Uterus (tissue), 4 donors: Measurements from ENCODE around the gene SUCLA2. TPM values are rescaled to one million over a fixed set of nuclear protein-coding genes. Genes with fewer than 3 reads are reported as not detected.

Experiments used
- DNase-seq, 2 donors: peaks; one replicate each; pipeline ENCODE4 v3.0.0-alpha.2; 2019 to 2020
- H3K27ac ChIP-seq, 2 donors: fragments of 200-600 bp; sonication (generic); 1 replicate in 1 of 2; 2 replicates in 1 of 2; pipeline ENCODE4 v1.5.1; 2016 to 2018
- H3K27me3 ChIP-seq, 2 donors: fragments of 200-600 bp; sonication (generic); one replicate each; pipeline ENCODE4 v1.5.1; 2018 to 2019; ENCODE audit warnings: control low read depth in 1 of 2
- H3K36me3 ChIP-seq, 2 donors: fragments of 200-600 bp; sonication (generic); one replicate each; pipeline ENCODE4 v1.5.1; 2019; ENCODE audit warnings: control low read depth in 1 of 2
- H3K4me1 ChIP-seq, 2 donors: fragments of 200-600 bp; sonication (generic); one replicate each; pipeline ENCODE4 v1.5.1; 2018 to 2019; ENCODE audit warnings: control low read depth in 1 of 2
- H3K4me3 ChIP-seq, 2 donors: fragments of 200-600 bp; sonication (generic); 1 replicate in 1 of 2; 2 replicates in 1 of 2; pipeline ENCODE4 v1.5.1; 2018 to 2019; ENCODE audit warnings: mild to moderate bottlenecking in 1 of 2
- H3K9me3 ChIP-seq, 2 donors: fragments of 200-600 bp; sonication (generic); one replicate each; pipeline ENCODE4 v1.5.1; 2019; ENCODE audit warnings: control low read depth in 1 of 2
- POLR2A ChIP-seq, 2 donors: fragments of 450-650 bp; IDR thresholded peaks; one replicate each; pipeline ENCODE4 v1.6.1; 2016; ENCODE audit warnings: antibody characterized with exemption in 2 of 2, mild to moderate bottlenecking in 1 of 2, moderate library complexity in 1 of 2
- intact Hi-C: fragments of 100-400 bp; cut with DNase I; formaldehyde crosslinking; loops from one replicate; pipeline ENCODE4 v1.15.1; 2023; ENCODE audit warnings: low total_unique reads
- total RNA-seq, 4 donors: library from RNA; depleted of rRNA in 3 of 4; stranded (reverse); fragments of >200 nt in 3 of 4; gene quantifications; one replicate each; pipeline versions ENCODE4 v1.1.0 to v1.2.4, GENCODE V29; 2014 to 2023
- TF ChIP-seq, protein P1 (sequence below), 4 experiments: fragments of 200-600 bp in 2 of 4; fragments of 450-650 bp in 2 of 4; sonication (generic) in 2 of 4; IDR thresholded peaks; one replicate each; pipeline ENCODE4 v1.5.1; 2016 to 2019; ENCODE audit warnings: antibody characterized with exemption in 4 of 4, mild to moderate bottlenecking in 2 of 4, moderate library complexity in 1 of 4
- donor health status: DM: yes; HTN: yes; CAD: no.

SUCLA2 gene
- total RNA-seq, 4 donors from 2014 or later, result 19.7 to 96.0 (median 43.5) TPM

DNA sequence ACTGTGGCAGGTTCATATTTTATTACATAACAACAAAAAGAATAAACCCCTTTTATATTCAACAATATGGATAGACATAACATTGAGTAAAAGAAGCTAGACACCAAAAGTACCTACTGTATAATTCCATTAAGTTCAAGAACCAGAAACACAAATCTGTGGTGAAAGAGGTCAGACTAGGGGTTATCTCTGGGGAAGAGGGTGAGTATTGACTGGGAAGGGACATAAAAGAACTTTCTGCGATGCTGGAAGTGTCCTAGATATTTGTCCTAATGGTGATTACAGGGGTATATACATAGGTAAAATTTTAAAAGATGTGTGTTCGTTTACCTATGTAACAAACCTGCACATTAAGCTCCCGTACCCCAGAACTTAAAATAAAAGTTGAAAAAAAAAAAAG, 103.0 kb downstream of the SUCLA2 start:
- intact Hi-C loops, result no loop called here
- no peaks in the 10 kb centered on the region for H3K27me3 ChIP-seq
- no peaks in the 10 kb centered on the region for H3K9me3 ChIP-seq
- no peaks in the 10 kb centered on the region for H3K4me1 ChIP-seq
- no peak for TF ChIP-seq POLR2A (IDR thresholded peaks at IDR 0.05)
- TF ChIP-seq, protein P1, sequence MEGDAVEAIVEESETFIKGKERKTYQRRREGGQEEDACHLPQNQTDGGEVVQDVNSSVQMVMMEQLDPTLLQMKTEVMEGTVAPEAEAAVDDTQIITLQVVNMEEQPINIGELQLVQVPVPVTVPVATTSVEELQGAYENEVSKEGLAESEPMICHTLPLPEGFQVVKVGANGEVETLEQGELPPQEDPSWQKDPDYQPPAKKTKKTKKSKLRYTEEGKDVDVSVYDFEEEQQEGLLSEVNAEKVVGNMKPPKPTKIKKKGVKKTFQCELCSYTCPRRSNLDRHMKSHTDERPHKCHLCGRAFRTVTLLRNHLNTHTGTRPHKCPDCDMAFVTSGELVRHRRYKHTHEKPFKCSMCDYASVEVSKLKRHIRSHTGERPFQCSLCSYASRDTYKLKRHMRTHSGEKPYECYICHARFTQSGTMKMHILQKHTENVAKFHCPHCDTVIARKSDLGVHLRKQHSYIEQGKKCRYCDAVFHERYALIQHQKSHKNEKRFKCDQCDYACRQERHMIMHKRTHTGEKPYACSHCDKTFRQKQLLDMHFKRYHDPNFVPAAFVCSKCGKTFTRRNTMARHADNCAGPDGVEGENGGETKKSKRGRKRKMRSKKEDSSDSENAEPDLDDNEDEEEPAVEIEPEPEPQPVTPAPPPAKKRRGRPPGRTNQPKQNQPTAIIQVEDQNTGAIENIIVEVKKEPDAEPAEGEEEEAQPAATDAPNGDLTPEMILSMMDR (IDR thresholded peaks at IDR 0.05), result no peak
- no peak overlapping the region for H3K4me3 ChIP-seq
- H3K36me3 ChIP-seq, result no peaks in the 10 kb centered on the region
- no peak for DNase-seq
- no peak overlapping the region for H3K27ac ChIP-seq

DNA sequence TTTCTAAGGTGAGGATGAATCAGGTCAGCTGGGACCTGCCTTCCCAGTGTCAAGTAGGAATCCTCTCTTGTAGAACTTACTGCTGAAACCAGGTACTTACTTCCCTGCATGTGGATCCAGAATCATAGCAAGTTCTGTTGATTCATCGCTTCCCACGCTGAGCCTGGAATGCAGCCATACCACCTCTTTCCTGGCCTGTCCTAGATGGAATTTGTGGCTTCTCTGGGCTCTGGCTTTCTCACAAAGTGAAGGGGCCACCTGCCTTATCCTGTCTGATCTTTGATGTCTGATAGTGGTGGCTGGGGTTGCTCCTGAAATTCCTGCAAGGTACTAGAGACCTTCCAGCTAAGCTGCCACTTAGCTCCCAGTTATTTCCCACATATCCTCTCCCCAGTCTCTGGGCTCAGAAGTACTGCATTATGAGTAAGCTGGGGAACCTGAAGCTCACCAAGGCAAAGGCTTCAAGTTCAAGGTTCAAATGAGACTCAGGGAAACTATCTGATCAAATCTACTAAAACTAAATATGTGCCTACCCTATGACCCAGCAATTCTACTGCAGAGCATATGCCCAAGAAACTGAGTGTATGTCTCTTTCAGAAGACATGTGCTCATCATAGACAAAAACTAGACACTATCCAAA, 103.5 kb downstream of the SUCLA2 start:
- TF ChIP-seq, protein P1 (IDR thresholded peaks at IDR 0.05), result no peak
- no peak for TF ChIP-seq POLR2A (IDR thresholded peaks at IDR 0.05)
- intact Hi-C loops, result no loop called here

DNA sequence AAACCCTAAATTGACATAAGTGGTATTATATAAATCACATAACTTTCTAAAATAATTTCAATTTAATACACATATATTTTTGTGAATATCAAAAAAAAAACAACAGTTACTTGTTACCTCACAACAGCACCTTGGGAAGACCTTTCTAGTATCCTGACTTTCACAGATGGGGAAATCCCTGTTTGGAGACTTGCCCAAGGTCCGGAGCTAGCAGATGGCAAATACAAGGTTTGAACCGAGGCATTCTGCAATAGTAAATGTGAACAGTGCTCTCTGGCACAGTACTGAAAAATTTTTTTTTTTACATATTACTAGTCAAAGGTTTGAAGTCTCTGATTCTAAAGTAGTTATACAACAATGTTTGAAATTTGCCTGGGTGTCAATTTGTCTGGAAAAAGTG, 104.5 kb downstream of the SUCLA2 start:
- H3K4me3 ChIP-seq, result no peak overlapping the region
- H3K4me1 ChIP-seq, result no peaks in the 10 kb centered on the region
- H3K9me3 ChIP-seq, result no peaks in the 10 kb centered on the region
- TF ChIP-seq, protein P1 (IDR thresholded peaks at IDR 0.05), result no peak
- TF ChIP-seq POLR2A (IDR thresholded peaks at IDR 0.05), result no peak
- H3K36me3 ChIP-seq, result no peaks in the 10 kb centered on the region
- intact Hi-C loops, result no loop called here
- no peak overlapping the region for H3K27ac ChIP-seq
- no peaks in the 10 kb centered on the region for H3K27me3 ChIP-seq
- DNase-seq, result no peak

More for the DNA sequence above, 103.5 kb downstream of the SUCLA2 start:
- Histone ChIP-seq H3K9me3 (no peaks in the 10 kb centered on the region), H3K4me3 (no peak overlapping the region), H3K36me3 (no peaks in the 10 kb centered on the region), H3K27ac (no peak overlapping the region), H3K27me3 (no peaks in the 10 kb centered on the region), H3K4me1 (no peaks in the 10 kb centered on the region)
- no peak for DNase-seq

DNA sequence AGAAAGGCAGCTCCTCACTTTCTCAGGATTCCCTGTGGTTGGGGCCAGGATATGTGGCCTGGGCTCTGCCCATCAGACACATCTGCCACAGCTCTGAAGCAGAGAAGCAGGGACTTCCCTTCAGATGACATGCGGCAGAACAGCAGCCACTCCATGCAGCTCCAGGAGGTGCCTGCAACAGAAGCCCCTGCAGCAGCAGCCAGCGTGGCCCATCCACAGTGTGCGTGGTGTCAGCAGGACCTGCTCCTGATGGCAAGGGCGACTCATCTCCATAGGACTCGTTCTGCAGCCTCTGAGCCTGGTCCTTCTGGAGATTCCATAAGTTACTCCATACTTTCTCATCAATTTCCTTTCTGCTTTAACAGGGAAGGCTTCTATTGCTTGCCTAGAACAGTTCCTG, 105.0 kb downstream of the SUCLA2 start:
- intact Hi-C loops, result no loop called here
- DNase-seq, result no peak
- no peaks in the 10 kb centered on the region for H3K27me3 ChIP-seq
- no peak overlapping the region for H3K27ac ChIP-seq
- H3K4me3 ChIP-seq, result no peak overlapping the region
- no peaks in the 10 kb centered on the region for H3K4me1 ChIP-seq
- no peaks in the 10 kb centered on the region for H3K36me3 ChIP-seq
- TF ChIP-seq, protein P1 (IDR thresholded peaks at IDR 0.05), result no peak
- TF ChIP-seq POLR2A (IDR thresholded peaks at IDR 0.05), result no peak
- H3K9me3 ChIP-seq, result no peaks in the 10 kb centered on the region

DNA sequence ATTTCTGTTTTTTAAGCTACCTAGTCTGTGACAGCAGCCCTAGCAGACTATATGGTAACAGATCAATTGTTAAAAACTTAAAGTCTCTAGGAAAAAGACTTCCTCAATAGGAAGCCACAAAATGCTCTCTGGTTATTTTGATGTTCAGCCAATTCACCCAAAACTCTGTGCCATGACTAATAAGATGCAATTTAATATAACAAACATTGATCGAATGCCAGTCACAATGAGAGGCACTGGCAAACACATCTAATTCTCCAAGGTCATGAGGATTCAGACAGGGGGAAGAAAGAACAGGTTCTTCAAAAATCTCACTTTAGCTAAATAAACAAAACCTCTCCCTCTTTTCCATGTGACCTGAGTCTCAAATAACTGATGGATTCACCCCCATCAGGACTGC, 107.5 kb downstream of the SUCLA2 start:
- no peak for DNase-seq
- Histone ChIP-seq H3K27me3 (no peaks in the 10 kb centered on the region), H3K9me3 (no peaks in the 10 kb centered on the region), H3K4me3 (no peak overlapping the region), H3K27ac (no peak overlapping the region), H3K36me3 (no peaks in the 10 kb centered on the region), H3K4me1 (no peaks in the 10 kb centered on the region)
- no peak for TF ChIP-seq POLR2A (IDR thresholded peaks at IDR 0.05)
- TF ChIP-seq, protein P1 (IDR thresholded peaks at IDR 0.05), result no peak
- intact Hi-C loops, result no loop called here

Other genes starting within 250 kb of the SUCLA2 start
- 10 to 100 TPM in 1 of 4 donors, 1 to 10 TPM in 3; 1.8 to 22.9 (median 7.3) TPM for gene NUDT15, start 36.5 kb upstream of the SUCLA2 start, total RNA-seq
- 10 to 100 TPM; 38.4 to 53.4 (median 49.1) TPM for gene MED4, start 93.8 kb upstream of the SUCLA2 start, total RNA-seq
- 100 to 1,000 TPM; 326 to 725 (median 565) TPM for gene ITM2B, start 231.9 kb upstream of the SUCLA2 start, total RNA-seq